ENCODE measurements around the gene METTL8.

The METTL8 gene

DNA sequence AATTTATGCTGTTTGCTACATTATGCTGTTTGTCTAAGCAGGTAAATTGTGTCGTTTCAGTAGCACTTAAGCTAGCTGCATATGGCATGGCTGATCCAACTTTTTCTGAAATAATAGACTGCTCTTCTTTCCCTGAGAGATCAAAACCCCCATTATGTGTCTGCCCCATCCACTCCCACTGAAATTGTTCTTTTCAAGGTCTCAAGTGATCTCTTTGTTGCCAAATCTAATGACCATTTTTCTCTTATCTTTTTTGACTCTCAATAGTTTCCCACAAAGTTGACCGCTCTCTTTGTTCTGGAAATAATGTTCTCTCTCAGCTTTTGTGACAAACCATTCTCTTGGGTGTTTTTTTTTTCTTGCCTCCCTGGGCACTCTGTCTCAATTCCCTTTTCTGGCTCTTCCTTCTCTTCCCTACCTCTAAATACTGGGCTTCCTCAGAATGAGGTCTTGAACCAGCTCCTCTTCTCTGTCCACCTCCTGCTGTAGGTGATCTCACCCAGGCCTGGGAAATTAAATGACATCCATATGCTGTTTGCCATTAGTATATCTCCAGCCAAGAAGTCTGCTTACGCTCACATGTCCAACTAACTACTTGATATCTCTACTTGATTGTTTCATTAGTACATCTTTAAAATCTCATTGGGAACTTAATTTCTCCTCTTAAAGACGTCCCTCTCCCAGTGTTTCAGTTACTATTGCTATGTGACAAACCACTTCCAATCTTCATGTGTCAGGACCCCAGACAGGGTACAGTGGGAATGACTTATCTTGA, 165.7 kb downstream of the METTL8 start:
- TF ChIP-seq, protein P1, sequence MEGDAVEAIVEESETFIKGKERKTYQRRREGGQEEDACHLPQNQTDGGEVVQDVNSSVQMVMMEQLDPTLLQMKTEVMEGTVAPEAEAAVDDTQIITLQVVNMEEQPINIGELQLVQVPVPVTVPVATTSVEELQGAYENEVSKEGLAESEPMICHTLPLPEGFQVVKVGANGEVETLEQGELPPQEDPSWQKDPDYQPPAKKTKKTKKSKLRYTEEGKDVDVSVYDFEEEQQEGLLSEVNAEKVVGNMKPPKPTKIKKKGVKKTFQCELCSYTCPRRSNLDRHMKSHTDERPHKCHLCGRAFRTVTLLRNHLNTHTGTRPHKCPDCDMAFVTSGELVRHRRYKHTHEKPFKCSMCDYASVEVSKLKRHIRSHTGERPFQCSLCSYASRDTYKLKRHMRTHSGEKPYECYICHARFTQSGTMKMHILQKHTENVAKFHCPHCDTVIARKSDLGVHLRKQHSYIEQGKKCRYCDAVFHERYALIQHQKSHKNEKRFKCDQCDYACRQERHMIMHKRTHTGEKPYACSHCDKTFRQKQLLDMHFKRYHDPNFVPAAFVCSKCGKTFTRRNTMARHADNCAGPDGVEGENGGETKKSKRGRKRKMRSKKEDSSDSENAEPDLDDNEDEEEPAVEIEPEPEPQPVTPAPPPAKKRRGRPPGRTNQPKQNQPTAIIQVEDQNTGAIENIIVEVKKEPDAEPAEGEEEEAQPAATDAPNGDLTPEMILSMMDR (IDR thresholded peaks at IDR 0.05; ENCODE audit: insufficient read depth, low read depth, low read length, missing control alignments), result no peak

More for the DNA sequence above, 165.7 kb downstream of the METTL8 start:
- no peak for DNase-seq (ENCODE audit: low read depth)
- H3K4me3 ChIP-seq (ENCODE audit: low read depth, low read length), result no peak overlapping the region

All from GM12865 (cell line).